ENCODE measurements around the gene MACF1. TPM values are rescaled to one million over a fixed set of nuclear protein-coding genes. Genes with fewer than 3 reads are reported as not detected.
A peak's percentile ranks its signal among the peaks of the same experiment; 100 is the strongest.

Gene MACF1
- total and polyA plus RNA-seq, 4 donors: 69.1 to 966 (median 233) TPM

- DNase-seq: peak in 1 of 3 donors; percentile 25
- Histone ChIP-seq H3K27me3 (ENCODE audit: control insufficient read depth in 3 of 3, insufficient read depth in 3 of 3, low read length in 2 of 3) (no peaks in the 10 kb centered on the region), H3K9me3 (ENCODE audit: control insufficient read depth in 4 of 4, insufficient read depth in 3 of 4, low read length in 3 of 4) (no peaks in the 10 kb centered on the region), H3K36me3 (ENCODE audit: control insufficient read depth in 4 of 4, insufficient read depth in 4 of 4, low read length in 4 of 4) (peaks cover 26 to 83% (median 41%) of the 10 kb centered on the region in 4 donors), H3K4me3 (no peak overlapping the region), H3K4me1 (ENCODE audit: control insufficient read depth in 5 of 5, insufficient read depth in 5 of 5, low read length in 5 of 5) (peaks cover 0 to 3% (median 0%) of the 10 kb centered on the region in 5 donors), H3K9ac (ENCODE audit: insufficient read depth in 1 of 2, low read length in 2 of 2) (no peak overlapping the region), H3K27ac (ENCODE audit: low read depth in 1 of 2, low read length in 1 of 2) (peak overlapping the region in 1 of 2 donors; percentile 26)
- whole genome bisulfite sequencing, 2 donors: 47 to 74% methylated on average over 3 of the region's 3 CpGs
- TF ChIP-seq CTCF (IDR thresholded peaks at IDR 0.05; ENCODE audit: control extremely low read depth, extremely low read depth): no peak
- peak; percentile 73 for ATAC-seq (ENCODE audit: insufficient read depth, low FRiP score)
Measured at GRCh38 chr1:39434797-39435395, 230.4 kb downstream of the MACF1 start.

GRCh38 chr1:39435597-39435996, 231.1 kb downstream of the MACF1 start:
- Histone ChIP-seq H3K27me3 (ENCODE audit: control insufficient read depth in 3 of 3, insufficient read depth in 3 of 3, low read length in 2 of 3) (no peaks in the 10 kb centered on the region), H3K36me3 (ENCODE audit: control insufficient read depth in 4 of 4, insufficient read depth in 4 of 4, low read length in 4 of 4) (peaks cover 28 to 82% (median 43%) of the 10 kb centered on the region in 4 donors), H3K9ac (ENCODE audit: insufficient read depth in 1 of 2, low read length in 2 of 2) (no peak overlapping the region), H3K27ac (ENCODE audit: low read depth in 1 of 2, low read length in 1 of 2) (peak overlapping the region; percentile 26 to 37), H3K9me3 (ENCODE audit: control insufficient read depth in 4 of 4, insufficient read depth in 3 of 4, low read length in 3 of 4) (no peaks in the 10 kb centered on the region), H3K4me3 (no peak overlapping the region), H3K4me1 (ENCODE audit: control insufficient read depth in 5 of 5, insufficient read depth in 5 of 5, low read length in 5 of 5) (peaks cover 0 to 3% (median 0%) of the 10 kb centered on the region in 5 donors)
- ATAC-seq (ENCODE audit: insufficient read depth, low FRiP score) (no peak), DNase-seq (no peak)
- no peak for TF ChIP-seq CTCF (IDR thresholded peaks at IDR 0.05; ENCODE audit: control extremely low read depth, extremely low read depth)
- 95 to 96% methylated on average over 5 of the region's 5 CpGs for WGBS, 2 donors

- H3K4me1 ChIP-seq (ENCODE audit: control insufficient read depth in 5 of 5, insufficient read depth in 5 of 5, low read length in 5 of 5): peaks cover 0 to 3% (median 0%) of the 10 kb centered on the region in 5 donors
- no peaks in the 10 kb centered on the region for H3K9me3 ChIP-seq (ENCODE audit: control insufficient read depth in 4 of 4, insufficient read depth in 3 of 4, low read length in 3 of 4)
- no peak overlapping the region for H3K27ac ChIP-seq (ENCODE audit: low read depth in 1 of 2, low read length in 1 of 2)
- no peak overlapping the region for H3K4me3 ChIP-seq
- DNase-seq: no peak
- ATAC-seq (ENCODE audit: insufficient read depth, low FRiP score): no peak
- peaks cover 33 to 81% (median 49%) of the 10 kb centered on the region in 4 donors for H3K36me3 ChIP-seq (ENCODE audit: control insufficient read depth in 4 of 4, insufficient read depth in 4 of 4, low read length in 4 of 4)
- TF ChIP-seq CTCF (IDR thresholded peaks at IDR 0.05; ENCODE audit: control extremely low read depth, extremely low read depth): no peak
- H3K27me3 ChIP-seq (ENCODE audit: control insufficient read depth in 3 of 3, insufficient read depth in 3 of 3, low read length in 2 of 3): no peaks in the 10 kb centered on the region
- no peak overlapping the region for H3K9ac ChIP-seq (ENCODE audit: insufficient read depth in 1 of 2, low read length in 2 of 2)
- whole genome bisulfite sequencing, 2 donors: 79 to 89% methylated on average over 3 of the region's 3 CpGs
Measured at GRCh38 chr1:39436842-39437241, 232.3 kb downstream of the MACF1 start.
